ENCODE measurements around the gene MAGI2. TPM values are rescaled to one million over a fixed set of nuclear protein-coding genes. Genes with fewer than 3 reads are reported as not detected.

The MAGI2 gene
- total and polyA plus RNA-seq, 2 experiments from 2014 or later: 10.4 to 26.4 TPM

- TF ChIP-seq ZNF462 (CRISPR knock-in tag; IDR thresholded peaks at IDR 0.05) (no peak), NANOG (IDR thresholded peaks at IDR 0.05; ENCODE audit: borderline replicate concordance) (no peak), ZNF331 (CRISPR knock-in tag; IDR thresholded peaks at IDR 0.05; ENCODE audit: low read depth) (no peak), JUNB (IDR thresholded peaks at IDR 0.05; ENCODE audit: unreplicated experiment) (no peak), POLR2AphosphoS5 (IDR thresholded peaks at IDR 0.05; ENCODE audit: low read depth) (no peak), EZH2phosphoT487 (IDR thresholded peaks at IDR 0.05; ENCODE audit: unreplicated experiment) (no peak)
These were observed 1103.1 kb downstream of the MAGI2 start (continued) for GRCh38 chr7:78350391-78350790.

- Mint-ChIP-seq H3K27ac (no peak overlapping the region), H3K27me3 (ENCODE audit: insufficient read depth, low read depth, poor library complexity) (no peaks in the 10 kb centered on the region), H3K36me3 (ENCODE audit: low read depth) (peaks cover 14% of the 10 kb centered on the region), H3K4me3 (no peak overlapping the region), H3K9me3 (no peaks in the 10 kb centered on the region), H3K4me1 (peaks cover 8% of the 10 kb centered on the region)
- H3K36me3 ChIP-seq (ENCODE audit: insufficient read depth): no peaks in the 10 kb centered on the region
- H3K79me2 ChIP-seq (replicated peaks; ENCODE audit: insufficient read depth): no peaks in the 10 kb centered on the region
- no peak overlapping the region for H2AFZ ChIP-seq
- no peak for TF ChIP-seq EZH2 (IDR thresholded peaks at IDR 0.05; ENCODE audit: low read depth, unreplicated experiment)
- TF ChIP-seq POLR2AphosphoS5 (IDR thresholded peaks at IDR 0.05; ENCODE audit: low read depth): no peak
- TF ChIP-seq REST (IDR thresholded peaks at IDR 0.05; ENCODE audit: unreplicated experiment): no peak
- TF ChIP-seq CTCF (conservative IDR thresholded peaks at IDR 0.05; ENCODE audit: low read depth in 2 of 2): no peak
- no peak for TF ChIP-seq ZNF331 (CRISPR knock-in tag; IDR thresholded peaks at IDR 0.05; ENCODE audit: low read depth)
- TF ChIP-seq JUNB (IDR thresholded peaks at IDR 0.05; ENCODE audit: unreplicated experiment): no peak
- TF ChIP-seq ZNF114 (CRISPR knock-in tag; IDR thresholded peaks at IDR 0.05): no peak
- TF ChIP-seq ETS1 (IDR thresholded peaks at IDR 0.05): no peak
- no peak for TF ChIP-seq CREB1 (CRISPR knock-in tag; IDR thresholded peaks at IDR 0.05; ENCODE audit: low read depth)
- no peak for TF ChIP-seq EZH2phosphoT487 (IDR thresholded peaks at IDR 0.05; ENCODE audit: unreplicated experiment)
- H3F3A ChIP-seq (replicated peaks; ENCODE audit: low read depth): no peaks in the 10 kb centered on the region
- H3K27me3 ChIP-seq (ENCODE audit: insufficient read depth): no peaks in the 10 kb centered on the region
- no peak overlapping the region for H3K4me3 ChIP-seq
- ATAC-seq (no peak), DNase-seq (ENCODE audit: low spot score) (no peak)
- no peak overlapping the region for H3K4me2 ChIP-seq
- no peak overlapping the region for H3K27ac ChIP-seq (ENCODE audit: low read depth)
- H3K4me1 ChIP-seq (ENCODE audit: insufficient read depth): peaks cover 4% of the 10 kb centered on the region; the same call in 1 of the 2 replicates
- no peaks in the 10 kb centered on the region for H4K20me1 ChIP-seq (replicated peaks; ENCODE audit: insufficient read depth)
- H3K9me2 ChIP-seq (ENCODE audit: insufficient read depth): no peaks in the 10 kb centered on the region
These were observed 1106.6 kb downstream of the MAGI2 start for GRCh38 chr7:78346827-78347226.
